Large intestine (tissue), 3 donors: ENCODE data around the gene NRP1. TPM values are rescaled to one million over a fixed set of nuclear protein-coding genes. Genes with fewer than 3 reads are reported as not detected.

Experiments used
- DNase-seq, 2 donors: peaks; one replicate each; pipeline versions ENCODE4 v3.0.0 to v3.0.0-alpha.2; 2013
- H3K27ac ChIP-seq: one replicate; pipeline ENCODE4 v1.5.1; 2013; ENCODE audit warnings: low read length
- H3K27me3 ChIP-seq: 2 replicates; pipeline ENCODE4 v1.6.1; 2013; ENCODE audit warnings: low read length; ENCODE audit not compliant: control insufficient read depth, insufficient read depth
- H3K36me3 ChIP-seq: 2 replicates; pipeline ENCODE4 v1.6.1; 2013; ENCODE audit warnings: low read length; ENCODE audit not compliant: control insufficient read depth, insufficient read depth
- H3K4me1 ChIP-seq: one replicate; pipeline ENCODE4 v1.6.1; 2013; ENCODE audit warnings: low read length; ENCODE audit not compliant: control insufficient read depth, insufficient read depth
- H3K4me3 ChIP-seq: one replicate; pipeline ENCODE4 v1.5.1; 2013; ENCODE audit warnings: low read length
- H3K9me3 ChIP-seq: one replicate; pipeline ENCODE4 v1.6.1; 2013; ENCODE audit warnings: mild to moderate bottlenecking, low read depth, low read length, moderate library complexity; ENCODE audit not compliant: control insufficient read depth
- WGBS: methylation state at CpG from one replicate; pipeline ENCODE4 v1.1.5; 2013; ENCODE audit warnings: low lambda C conversion rate; ENCODE audit not compliant: insufficient coverage; 5-methylcytosine and 5-hydroxymethylcytosine counted together
- polyA plus RNA-seq: library from polyadenylated mRNA; unstranded; fragments of 120-200 nt; gene quantifications from one replicate; pipeline ENCODE4 v1.2.1, GENCODE V29; 2013

The NRP1 gene
- polyA plus RNA-seq, 1 donor, result 33.4 TPM

- peaks cover 3% of the 10 kb centered on the region for H3K36me3 ChIP-seq
- DNase-seq, result no peak
- 94% methylated on average over 2 of the region's 5 CpGs for WGBS
These were observed 142.3 kb downstream of the NRP1 start for GRCh38 chr10:33192190-33192589.

GRCh38 chr10:33190406-33190805, 144.1 kb downstream of the NRP1 start:
- Histone ChIP-seq H3K27ac (no peak overlapping the region), H3K9me3 (no peaks in the 10 kb centered on the region), H3K36me3 (peaks cover 3% of the 10 kb centered on the region), H3K27me3 (no peaks in the 10 kb centered on the region), H3K4me3 (no peak overlapping the region), H3K4me1 (peaks cover 6% of the 10 kb centered on the region)
- no peak for DNase-seq
- WGBS, result no CpG with 5 or more reads among the region's 1 CpG

More at GRCh38 chr10:33192190-33192589, 142.3 kb downstream of the NRP1 start:
- Histone ChIP-seq H3K4me3 (no peak overlapping the region), H3K4me1 (peaks cover 18% of the 10 kb centered on the region), H3K27ac (no peak overlapping the region), H3K9me3 (no peaks in the 10 kb centered on the region), H3K27me3 (no peaks in the 10 kb centered on the region)

- WGBS, result 100% methylated on average over 3 of the region's 8 CpGs
- Histone ChIP-seq H3K27ac (no peak overlapping the region), H3K4me1 (peaks cover 6% of the 10 kb centered on the region), H3K36me3 (peaks cover 3% of the 10 kb centered on the region), H3K4me3 (no peak overlapping the region), H3K27me3 (no peaks in the 10 kb centered on the region), H3K9me3 (no peaks in the 10 kb centered on the region)
- no peak for DNase-seq
These were observed 144.7 kb downstream of the NRP1 start for GRCh38 chr10:33189808-33190207.

GRCh38 chr10:33189363-33189762, 145.1 kb downstream of the NRP1 start:
- no peak overlapping the region for H3K27ac ChIP-seq
- no peak overlapping the region for H3K4me3 ChIP-seq
- H3K4me1 ChIP-seq, result peaks cover 6% of the 10 kb centered on the region
- DNase-seq, result no peak
- H3K27me3 ChIP-seq, result no peaks in the 10 kb centered on the region
- H3K36me3 ChIP-seq, result peaks cover 3% of the 10 kb centered on the region
- no CpG with 5 or more reads among the region's 6 CpGs for WGBS
- no peaks in the 10 kb centered on the region for H3K9me3 ChIP-seq

GRCh38 chr10:33187427-33187999, 147.0 kb downstream of the NRP1 start:
- DNase-seq, result no peak
- WGBS, result no CpG with 5 or more reads among the region's 9 CpGs
- Histone ChIP-seq H3K27me3 (no peaks in the 10 kb centered on the region), H3K4me3 (no peak overlapping the region), H3K4me1 (no peaks in the 10 kb centered on the region), H3K27ac (no peak overlapping the region), H3K36me3 (peaks cover 3% of the 10 kb centered on the region), H3K9me3 (no peaks in the 10 kb centered on the region)

- peaks cover 3% of the 10 kb centered on the region for H3K36me3 ChIP-seq
These were observed 148.3 kb downstream of the NRP1 start for GRCh38 chr10:33186150-33186549.

GRCh38 chr10:33183655-33184054, 150.8 kb downstream of the NRP1 start:
- peaks cover 3% of the 10 kb centered on the region for H3K36me3 ChIP-seq
- WGBS, result 88% methylated on average over 1 of the region's 1 CpG
- DNase-seq, result no peak
- no peak overlapping the region for H3K4me3 ChIP-seq
- no peaks in the 10 kb centered on the region for H3K4me1 ChIP-seq
- no peaks in the 10 kb centered on the region for H3K27me3 ChIP-seq
- no peak overlapping the region for H3K27ac ChIP-seq
- no peaks in the 10 kb centered on the region for H3K9me3 ChIP-seq

More at GRCh38 chr10:33186150-33186549, 148.3 kb downstream of the NRP1 start:
- no peak overlapping the region for H3K4me3 ChIP-seq
- no peaks in the 10 kb centered on the region for H3K4me1 ChIP-seq
- H3K27ac ChIP-seq, result no peak overlapping the region
- H3K27me3 ChIP-seq, result no peaks in the 10 kb centered on the region
- no peak for DNase-seq
- WGBS, result no CpG with 5 or more reads among the region's 7 CpGs
- H3K9me3 ChIP-seq, result no peaks in the 10 kb centered on the region

GRCh38 chr10:33180921-33181320, 153.5 kb downstream of the NRP1 start:
- H3K27me3 ChIP-seq, result no peaks in the 10 kb centered on the region
- no peaks in the 10 kb centered on the region for H3K36me3 ChIP-seq
- no peaks in the 10 kb centered on the region for H3K9me3 ChIP-seq
- H3K27ac ChIP-seq, result no peak overlapping the region
- no peaks in the 10 kb centered on the region for H3K4me1 ChIP-seq
- 100% methylated on average over 2 of the region's 3 CpGs for WGBS
- no peak overlapping the region for H3K4me3 ChIP-seq
- no peak for DNase-seq

GRCh38 chr10:33180390-33180789, 154.1 kb downstream of the NRP1 start:
- H3K4me3 ChIP-seq, result no peak overlapping the region
- no peaks in the 10 kb centered on the region for H3K27me3 ChIP-seq
- H3K36me3 ChIP-seq, result no peaks in the 10 kb centered on the region
- H3K4me1 ChIP-seq, result no peaks in the 10 kb centered on the region
- DNase-seq, result no peak
- H3K9me3 ChIP-seq, result no peaks in the 10 kb centered on the region
- WGBS, result 88% methylated on average over 1 of the region's 5 CpGs
- no peak overlapping the region for H3K27ac ChIP-seq

GRCh38 chr10:33179067-33179466, 155.4 kb downstream of the NRP1 start:
- Histone ChIP-seq H3K36me3 (no peaks in the 10 kb centered on the region), H3K27ac (no peak overlapping the region), H3K27me3 (no peaks in the 10 kb centered on the region), H3K4me3 (no peak overlapping the region), H3K4me1 (no peaks in the 10 kb centered on the region), H3K9me3 (no peaks in the 10 kb centered on the region)
- DNase-seq, result no peak
- no CpG with 5 or more reads among the region's 8 CpGs for WGBS

- H3K9me3 ChIP-seq, result no peaks in the 10 kb centered on the region
- H3K27ac ChIP-seq, result no peak overlapping the region
- no peak for DNase-seq
- H3K4me3 ChIP-seq, result no peak overlapping the region
- no CpG with 5 or more reads among the region's 3 CpGs for WGBS
- H3K4me1 ChIP-seq, result no peaks in the 10 kb centered on the region
- no peaks in the 10 kb centered on the region for H3K36me3 ChIP-seq
- H3K27me3 ChIP-seq, result no peaks in the 10 kb centered on the region
These were observed 156.3 kb downstream of the NRP1 start for GRCh38 chr10:33178026-33178755.
